ENCODE measurements around the gene CDPF1.

- TF ChIP-seq FOXP2 (optimal IDR thresholded peaks at IDR 0.05; ENCODE audit: control extremely low read depth, extremely low read length, insufficient read depth) (no peak), EZH2 (IDR thresholded peaks at IDR 0.05) (no peak)
Measured at GRCh38 chr22:46256358-46256958, 6.4 kb upstream of the CDPF1 start.
